ENCODE measurements around the gene B4GALNT3.

The B4GALNT3 gene

GRCh38 chr12:593396-594270, 133.9 kb downstream of the B4GALNT3 start:
- H3K36me3 Mint-ChIP-seq, result no peaks in the 10 kb centered on the region
- H3K4me3 Mint-ChIP-seq, result no peak overlapping the region
- no peaks in the 10 kb centered on the region for H3K27me3 Mint-ChIP-seq
- no peaks in the 10 kb centered on the region for H3K9me3 Mint-ChIP-seq
- H3K27ac Mint-ChIP-seq, result no peak overlapping the region
- DNase-seq (ENCODE audit: low spot score in 2 of 2) (no peak), ATAC-seq (ENCODE audit: low read depth) (no peak)
- H3K4me1 Mint-ChIP-seq, result peaks cover 6% of the 10 kb centered on the region

GRCh38 chr12:597926-598568, 138.3 kb downstream of the B4GALNT3 start:
- DNase-seq (ENCODE audit: low spot score in 2 of 2) (no peak), ATAC-seq (ENCODE audit: low read depth) (no peak)
- Mint-ChIP-seq H3K9me3 (no peaks in the 10 kb centered on the region), H3K4me3 (no peak overlapping the region), H3K27ac (no peak overlapping the region), H3K27me3 (no peaks in the 10 kb centered on the region), H3K36me3 (no peaks in the 10 kb centered on the region), H3K4me1 (peaks cover 6% of the 10 kb centered on the region)

GRCh38 chr12:599756-600155, 140.0 kb downstream of the B4GALNT3 start:
- no peak for ATAC-seq (ENCODE audit: low read depth)
- H3K36me3 Mint-ChIP-seq, result no peaks in the 10 kb centered on the region
- no peaks in the 10 kb centered on the region for H3K4me1 Mint-ChIP-seq
- no peak for DNase-seq (ENCODE audit: low spot score in 2 of 2)
- H3K9me3 Mint-ChIP-seq, result no peaks in the 10 kb centered on the region
- no peak overlapping the region for H3K27ac Mint-ChIP-seq
- H3K4me3 Mint-ChIP-seq, result no peak overlapping the region
- H3K27me3 Mint-ChIP-seq, result no peaks in the 10 kb centered on the region

- no peak overlapping the region for H3K27ac Mint-ChIP-seq
- no peak overlapping the region for H3K4me3 Mint-ChIP-seq
- no peaks in the 10 kb centered on the region for H3K9me3 Mint-ChIP-seq
- H3K36me3 Mint-ChIP-seq, result no peaks in the 10 kb centered on the region
- no peaks in the 10 kb centered on the region for H3K27me3 Mint-ChIP-seq
- DNase-seq (ENCODE audit: low spot score in 2 of 2) (no peak), ATAC-seq (ENCODE audit: low read depth) (no peak)
- no peaks in the 10 kb centered on the region for H3K4me1 Mint-ChIP-seq
Observed at GRCh38 chr12:601976-602699, 142.4 kb downstream of the B4GALNT3 start.

- H3K4me1 Mint-ChIP-seq, result no peaks in the 10 kb centered on the region
- H3K4me3 Mint-ChIP-seq, result no peak overlapping the region
- H3K9me3 Mint-ChIP-seq, result no peaks in the 10 kb centered on the region
- H3K36me3 Mint-ChIP-seq, result no peaks in the 10 kb centered on the region
- no peak overlapping the region for H3K27ac Mint-ChIP-seq
- no peaks in the 10 kb centered on the region for H3K27me3 Mint-ChIP-seq
- DNase-seq (ENCODE audit: low spot score in 2 of 2) (no peak), ATAC-seq (ENCODE audit: low read depth) (no peak)
Observed at GRCh38 chr12:602700-603068, 142.9 kb downstream of the B4GALNT3 start.

GRCh38 chr12:604956-605355, 145.2 kb downstream of the B4GALNT3 start:
- DNase-seq (ENCODE audit: low spot score in 2 of 2), result no peak
- Mint-ChIP-seq H3K4me1 (peaks cover under 1% of the 10 kb centered on the region), H3K27ac (no peak overlapping the region), H3K9me3 (no peaks in the 10 kb centered on the region), H3K27me3 (no peaks in the 10 kb centered on the region), H3K36me3 (no peaks in the 10 kb centered on the region), H3K4me3 (no peak overlapping the region)
- no peak for ATAC-seq (ENCODE audit: low read depth)

- H3K36me3 Mint-ChIP-seq, result no peaks in the 10 kb centered on the region
- peaks cover 11% of the 10 kb centered on the region for H3K4me1 Mint-ChIP-seq
- no peak overlapping the region for H3K4me3 Mint-ChIP-seq
- DNase-seq (ENCODE audit: low spot score in 2 of 2) (no peak), ATAC-seq (ENCODE audit: low read depth) (no peak)
- H3K27me3 Mint-ChIP-seq, result no peaks in the 10 kb centered on the region
- H3K27ac Mint-ChIP-seq, result no peak overlapping the region
- no peaks in the 10 kb centered on the region for H3K9me3 Mint-ChIP-seq
Observed at GRCh38 chr12:607541-608001, 147.8 kb downstream of the B4GALNT3 start.

GRCh38 chr12:608413-608812, 148.7 kb downstream of the B4GALNT3 start:
- no peaks in the 10 kb centered on the region for H3K27me3 Mint-ChIP-seq
- H3K4me3 Mint-ChIP-seq, result no peak overlapping the region
- no peaks in the 10 kb centered on the region for H3K36me3 Mint-ChIP-seq
- no peaks in the 10 kb centered on the region for H3K9me3 Mint-ChIP-seq
- DNase-seq (ENCODE audit: low spot score in 2 of 2), result no peak
- no peak overlapping the region for H3K27ac Mint-ChIP-seq
- no peak for ATAC-seq (ENCODE audit: low read depth)
- peaks cover 11% of the 10 kb centered on the region for H3K4me1 Mint-ChIP-seq

GRCh38 chr12:608921-609320, 149.2 kb downstream of the B4GALNT3 start:
- H3K36me3 Mint-ChIP-seq, result no peaks in the 10 kb centered on the region
- ATAC-seq (ENCODE audit: low read depth) (no peak), DNase-seq (ENCODE audit: low spot score in 2 of 2) (no peak)
- H3K9me3 Mint-ChIP-seq, result no peaks in the 10 kb centered on the region
- no peak overlapping the region for H3K4me3 Mint-ChIP-seq
- H3K27me3 Mint-ChIP-seq, result no peaks in the 10 kb centered on the region
- peaks cover 11% of the 10 kb centered on the region for H3K4me1 Mint-ChIP-seq
- no peak overlapping the region for H3K27ac Mint-ChIP-seq

GRCh38 chr12:611721-612120, 152.0 kb downstream of the B4GALNT3 start:
- Mint-ChIP-seq H3K4me1 (peaks cover 18% of the 10 kb centered on the region), H3K36me3 (no peaks in the 10 kb centered on the region), H3K27me3 (no peaks in the 10 kb centered on the region), H3K9me3 (no peaks in the 10 kb centered on the region), H3K4me3 (no peak overlapping the region), H3K27ac (no peak overlapping the region)
- no peak for DNase-seq (ENCODE audit: low spot score in 2 of 2)
- no peak for ATAC-seq (ENCODE audit: low read depth)

GRCh38 chr12:612293-612692, 152.6 kb downstream of the B4GALNT3 start:
- no peak for DNase-seq (ENCODE audit: low spot score in 2 of 2)
- no peaks in the 10 kb centered on the region for H3K9me3 Mint-ChIP-seq
- H3K4me1 Mint-ChIP-seq, result peaks cover 18% of the 10 kb centered on the region
- H3K27ac Mint-ChIP-seq, result no peak overlapping the region
- no peak overlapping the region for H3K4me3 Mint-ChIP-seq
- H3K36me3 Mint-ChIP-seq, result no peaks in the 10 kb centered on the region
- no peak for ATAC-seq (ENCODE audit: low read depth)
- no peaks in the 10 kb centered on the region for H3K27me3 Mint-ChIP-seq

- Mint-ChIP-seq H3K9me3 (no peaks in the 10 kb centered on the region), H3K4me3 (no peak overlapping the region), H3K4me1 (peaks cover 18% of the 10 kb centered on the region), H3K36me3 (no peaks in the 10 kb centered on the region), H3K27ac (no peak overlapping the region), H3K27me3 (no peaks in the 10 kb centered on the region)
- no peak for ATAC-seq (ENCODE audit: low read depth)
- DNase-seq (ENCODE audit: low spot score in 2 of 2), result no peak
Observed at GRCh38 chr12:612886-613285, 153.1 kb downstream of the B4GALNT3 start.

Data from memory B cell (primary cell).